HG03378 (cell line): ENCODE data around the gene CYP2D6.
"Not testable (repeated sequence)": the region's sequence is repeated elsewhere in the genome, so short reads cannot be mapped to it uniquely, and the experiment has no call there.

Source experiments
- ATAC-seq: cut with Tn5 transposase; IDR thresholded peaks from one replicate; pipeline ENCODE4 v1.9.1; 2021; ENCODE audit warnings: mild to moderate bottlenecking, moderate library complexity; ENCODE audit not compliant: unreplicated experiment

CYP2D6 gene

GRCh38 chr22:42130639-42131431 lies at the start of gene CYP2D6:
Gene CYP2D6 (minus strand): TSS chr22:42130810. CDS start chr22:42130791, 19 bp downstream.
- not testable (repeated sequence) for ATAC-seq

GRCh38 chr22:42179616-42180015 lies 49.0 kb upstream of the CYP2D6 start:
- no peak for ATAC-seq

DNA sequence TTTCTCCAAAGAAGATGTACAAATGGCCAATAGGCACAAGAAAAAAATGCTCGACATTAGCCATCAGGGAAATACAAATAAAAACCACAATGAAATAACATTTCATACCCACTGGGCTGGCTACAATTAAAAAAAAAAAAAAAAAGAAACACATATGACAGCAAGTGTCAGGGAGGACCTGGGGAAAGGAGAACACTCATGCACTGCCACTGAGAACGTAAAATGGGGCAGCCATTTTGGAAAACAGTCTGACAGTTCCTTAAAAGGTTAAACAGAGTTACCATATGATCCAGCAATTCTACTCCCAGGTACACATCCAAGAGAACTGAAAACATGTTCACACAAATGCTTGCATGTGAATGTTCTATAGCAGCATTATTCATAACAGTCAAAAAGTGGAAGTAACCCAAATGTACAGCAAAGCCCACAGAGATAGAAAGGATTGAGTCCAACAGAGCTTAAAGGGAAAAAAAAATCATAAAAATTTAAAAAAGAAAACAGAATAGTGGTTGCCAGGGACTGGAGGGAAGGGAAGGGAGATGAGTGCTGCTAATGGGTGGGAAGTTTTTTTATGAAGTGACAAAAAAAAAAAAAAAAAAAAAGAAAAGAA lies 48.4 kb upstream of the CYP2D6 start:
- no peak for ATAC-seq

GRCh38 chr22:42177891-42178336 lies 47.3 kb upstream of the CYP2D6 start:
- no peak for ATAC-seq

- ATAC-seq: no peak
Measured at GRCh38 chr22:42176255-42176915, 45.8 kb upstream of the CYP2D6 start.

GRCh38 chr22:42174062-42174461 lies 43.5 kb upstream of the CYP2D6 start:
- ATAC-seq: no peak

DNA sequence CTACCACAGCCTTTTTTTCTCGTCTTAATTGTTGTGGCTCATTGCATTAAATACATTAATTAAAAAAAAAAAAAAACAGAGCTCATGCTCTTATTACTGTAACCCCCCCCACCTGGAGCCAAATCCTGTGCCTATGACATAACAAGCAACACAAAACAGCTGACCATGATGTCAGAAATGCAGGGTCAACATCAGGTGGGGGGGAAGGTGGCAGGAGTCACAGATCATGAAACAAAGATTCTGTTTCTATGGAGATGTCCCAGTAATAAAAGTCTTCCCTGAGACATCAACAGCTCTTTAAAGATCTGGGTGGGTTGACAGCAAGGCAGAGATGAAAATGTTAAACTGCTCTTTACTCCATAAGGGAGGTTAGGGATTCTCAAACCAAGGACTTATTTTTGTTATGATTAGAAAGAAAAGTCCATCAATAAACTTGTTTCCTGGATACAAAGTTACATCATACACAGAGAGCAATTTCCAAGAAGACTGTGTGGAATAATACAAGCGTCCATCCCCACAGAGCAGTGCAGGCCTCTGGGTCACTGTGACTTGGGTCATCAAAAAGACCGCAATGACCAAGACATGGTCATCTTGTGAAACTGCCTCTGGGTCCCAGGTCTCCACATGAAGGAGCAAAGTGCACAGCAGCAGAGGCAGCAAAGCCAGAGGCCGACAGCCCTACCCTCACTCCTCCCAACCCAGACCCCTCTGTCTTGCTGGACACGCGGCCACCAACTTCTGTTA lies 42.7 kb upstream of the CYP2D6 start:
- ATAC-seq: no peak

GRCh38 chr22:42172773-42173172 lies 42.2 kb upstream of the CYP2D6 start:
- ATAC-seq: no peak

GRCh38 chr22:42171946-42172719 lies 41.5 kb upstream of the CYP2D6 start:
- no peak for ATAC-seq

DNA sequence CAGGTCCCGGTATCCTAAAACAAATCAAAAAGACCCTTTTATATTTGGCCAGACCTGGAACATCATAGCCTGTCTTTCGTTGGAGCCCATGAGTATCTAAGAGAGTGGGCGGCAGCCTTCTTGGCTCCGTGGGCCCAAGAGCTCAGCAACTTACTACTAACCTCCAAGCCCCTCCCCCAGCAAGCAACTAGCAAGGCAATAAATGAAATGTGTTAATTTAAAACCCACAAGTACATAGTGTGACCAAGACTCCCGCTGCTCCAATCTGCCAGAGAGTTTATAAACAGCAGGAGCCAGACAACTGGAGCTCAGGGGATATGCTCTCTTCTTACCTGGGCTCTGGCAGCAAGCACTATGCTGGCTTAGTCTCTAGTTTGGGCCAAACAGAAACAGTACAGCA lies 40.8 kb upstream of the CYP2D6 start:
- no peak for ATAC-seq

GRCh38 chr22:42170946-42171345 lies 40.3 kb upstream of the CYP2D6 start:
- ATAC-seq: no peak

GRCh38 chr22:42169055-42169469 lies 38.5 kb upstream of the CYP2D6 start:
- no peak for ATAC-seq

- ATAC-seq: no peak
Measured at GRCh38 chr22:42168476-42168875, 37.9 kb upstream of the CYP2D6 start.

DNA sequence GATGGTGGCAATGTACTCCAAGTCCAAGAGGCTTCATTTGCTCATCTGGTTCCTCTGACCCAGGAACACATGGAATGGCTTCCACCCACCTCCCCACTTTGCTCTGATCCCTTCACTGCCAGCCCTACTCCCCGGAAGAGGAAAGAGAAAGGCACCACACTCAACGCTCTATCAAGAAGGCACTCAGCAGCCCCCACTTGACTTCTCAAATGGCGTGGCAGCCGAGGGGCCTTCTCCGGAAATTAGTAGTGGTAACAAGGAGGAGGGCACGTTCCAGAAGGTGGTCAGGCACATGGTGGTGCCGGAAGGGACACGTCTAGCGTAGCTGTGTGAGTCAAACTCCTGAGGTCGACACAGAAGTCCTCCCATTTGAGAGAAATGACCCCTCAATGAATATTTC lies 36.5 kb upstream of the CYP2D6 start:
- ATAC-seq: no peak

GRCh38 chr22:42164901-42165300 lies 34.3 kb upstream of the CYP2D6 start:
- ATAC-seq: no peak

DNA sequence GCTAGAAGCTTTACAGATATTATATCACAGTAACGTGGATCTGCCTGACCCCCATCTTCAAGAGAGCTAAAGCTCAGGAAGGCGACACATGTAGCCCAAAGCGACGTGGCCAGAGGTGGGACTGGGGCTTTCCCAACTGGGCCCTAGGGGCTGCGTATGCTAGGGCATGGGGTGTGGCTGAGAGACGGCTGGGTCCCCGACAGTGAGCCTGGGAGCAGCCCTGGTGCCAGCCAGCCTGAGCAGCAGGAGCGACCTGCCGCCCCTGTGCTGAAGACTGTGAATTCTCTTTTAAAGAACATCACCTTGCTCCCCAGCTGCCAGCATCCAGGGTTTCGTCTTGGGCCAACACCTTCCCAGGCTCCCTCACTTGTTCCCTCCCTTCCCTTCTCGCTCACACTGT lies 32.9 kb upstream of the CYP2D6 start:
- ATAC-seq: no peak

GRCh38 chr22:42162728-42163489 lies 32.3 kb upstream of the CYP2D6 start:
- ATAC-seq: no peak

DNA sequence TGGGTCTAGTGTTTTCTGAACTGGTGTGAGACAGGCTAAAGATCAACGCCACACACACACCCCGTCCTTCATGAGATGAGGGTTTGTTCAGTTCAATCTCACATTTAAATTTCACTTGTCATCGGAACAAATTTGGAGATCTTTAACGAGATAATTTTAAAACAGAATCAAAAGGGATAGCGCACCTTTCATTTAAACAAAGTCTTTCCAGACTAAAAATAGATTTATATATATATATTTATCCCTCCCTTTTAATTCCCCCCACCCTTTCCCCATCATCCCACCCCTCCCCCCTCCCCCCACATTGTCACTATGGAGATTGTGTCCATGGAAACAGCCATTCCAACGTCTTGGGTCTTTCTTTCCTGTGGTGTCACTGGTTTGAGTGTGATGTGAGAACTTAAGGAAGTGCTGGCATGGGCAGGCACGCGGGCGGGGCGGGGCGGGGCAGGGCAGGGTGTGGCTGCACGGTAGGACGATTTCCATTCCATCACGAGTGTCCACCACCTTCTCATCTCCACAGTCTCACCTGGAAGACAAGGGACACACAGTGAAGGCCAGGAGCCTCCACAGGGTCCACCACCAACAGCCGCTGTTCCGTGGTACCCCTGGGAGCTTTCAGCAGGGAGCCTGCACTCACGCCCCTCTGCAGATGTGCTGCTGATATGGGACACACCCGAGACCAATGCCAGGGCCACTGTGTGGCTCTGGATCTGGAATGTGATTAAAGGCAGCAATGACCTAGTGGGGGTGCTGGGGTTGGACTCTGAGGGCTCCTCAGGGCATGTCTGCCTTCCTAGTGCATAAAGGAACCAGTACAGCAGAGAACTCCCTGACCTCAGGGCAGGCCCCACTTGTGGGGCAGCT lies 30.5 kb upstream of the CYP2D6 start:
- no peak for ATAC-seq

DNA sequence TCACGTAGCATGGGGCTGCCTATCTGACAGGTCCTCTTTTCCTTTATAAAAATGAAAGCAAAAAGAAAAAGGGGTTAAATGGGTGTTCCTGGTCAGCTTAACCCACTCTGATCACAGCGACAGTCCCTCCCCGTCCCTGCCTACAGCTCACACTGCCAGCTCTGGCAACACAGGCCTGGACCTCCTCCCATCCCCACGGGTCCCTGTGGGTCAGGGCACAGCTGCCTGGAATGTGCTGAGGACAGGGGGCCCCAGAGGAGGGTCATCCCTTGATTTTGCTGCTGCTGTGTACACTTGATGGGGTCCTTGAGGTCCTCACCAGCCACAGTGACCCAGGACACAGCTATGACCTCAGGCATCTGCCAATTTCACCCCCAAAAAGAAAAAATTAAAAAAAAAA lies 29.6 kb upstream of the CYP2D6 start:
- no peak for ATAC-seq
